HG03457 (cell line): ENCODE measurements around the gene SPINK6.
A peak's percentile ranks its signal among the peaks of the same experiment; 100 is the strongest.

Experiments
- ATAC-seq: cut with Tn5 transposase; IDR thresholded peaks from one replicate; pipeline ENCODE4 v1.9.1; 2021; ENCODE audit warnings: moderate number of reproducible peaks; ENCODE audit not compliant: unreplicated experiment

SPINK6 gene

GRCh38 chr5:148202531-148203203 is at the start of gene SPINK6:
Gene SPINK6, plus strand, starts transcription at chr5:148203042. Its CDS starts 55 bp downstream, at chr5:148203097.
- ATAC-seq, result no peak

GRCh38 chr5:148156609-148157008 is 46.2 kb upstream of the SPINK6 start:
- ATAC-seq, result no peak

GRCh38 chr5:148162038-148162437 is 40.8 kb upstream of the SPINK6 start:
- ATAC-seq, result no peak

GRCh38 chr5:148163345-148163744 is 39.5 kb upstream of the SPINK6 start:
- no peak for ATAC-seq

- ATAC-seq, result no peak
Measured at GRCh38 chr5:148166550-148167283, 36.1 kb upstream of the SPINK6 start.

DNA sequence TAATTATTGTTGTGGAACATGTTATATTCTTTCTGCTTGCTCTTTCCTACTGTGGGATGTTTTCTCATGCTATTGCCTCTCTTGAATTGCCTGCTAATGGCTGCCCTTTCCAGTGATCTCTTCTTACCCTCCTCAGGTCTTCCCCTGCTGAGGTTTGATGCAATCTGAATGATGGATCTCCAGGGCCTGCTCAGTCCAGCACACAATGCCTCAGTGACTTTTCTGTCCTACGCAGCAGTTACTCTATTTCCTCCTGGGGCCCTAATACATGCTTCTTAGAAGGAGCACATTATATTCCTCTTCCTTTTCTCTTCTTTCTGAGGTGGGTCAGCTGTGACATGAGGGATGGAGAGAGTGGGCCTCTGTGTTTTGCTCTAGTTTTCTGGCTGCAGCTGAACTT is 34.6 kb upstream of the SPINK6 start, which contains the start of gene SPINK14:
TSS of gene SPINK14 (plus strand) at position 301 of the 400 bp plus-strand sequence. CDS start 1,187 bp downstream, outside the sequence.
- no peak for ATAC-seq

DNA sequence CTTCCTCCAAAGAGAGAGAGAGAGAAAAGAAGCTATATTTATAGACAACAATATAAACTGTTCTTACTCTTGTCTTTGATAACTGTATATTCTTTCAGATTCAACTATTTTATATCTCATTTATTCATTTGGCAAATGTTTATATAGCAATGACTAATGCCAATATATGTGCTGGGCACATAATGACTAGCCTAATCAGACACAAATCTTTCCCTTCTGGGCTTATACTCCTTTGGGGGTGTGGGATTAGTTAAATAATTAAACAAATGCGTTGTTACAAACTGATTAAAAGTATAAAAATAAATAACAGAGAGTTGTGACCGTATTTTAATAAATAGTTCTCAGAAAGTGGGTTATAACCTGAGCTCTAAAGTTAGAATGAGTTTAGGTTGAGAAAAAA is 30.5 kb upstream of the SPINK6 start:
- ATAC-seq, result no peak

GRCh38 chr5:148176480-148176879 is 26.4 kb upstream of the SPINK6 start:
- no peak for ATAC-seq

GRCh38 chr5:148177207-148177606 is 25.6 kb upstream of the SPINK6 start:
- no peak for ATAC-seq

- ATAC-seq, result no peak
Measured at GRCh38 chr5:148179234-148179824, 23.5 kb upstream of the SPINK6 start.

- peak; percentile 88 for ATAC-seq
Measured at GRCh38 chr5:148186248-148187003, 16.4 kb upstream of the SPINK6 start.

GRCh38 chr5:148191010-148191409 is 11.8 kb upstream of the SPINK6 start:
- ATAC-seq, result no peak

DNA sequence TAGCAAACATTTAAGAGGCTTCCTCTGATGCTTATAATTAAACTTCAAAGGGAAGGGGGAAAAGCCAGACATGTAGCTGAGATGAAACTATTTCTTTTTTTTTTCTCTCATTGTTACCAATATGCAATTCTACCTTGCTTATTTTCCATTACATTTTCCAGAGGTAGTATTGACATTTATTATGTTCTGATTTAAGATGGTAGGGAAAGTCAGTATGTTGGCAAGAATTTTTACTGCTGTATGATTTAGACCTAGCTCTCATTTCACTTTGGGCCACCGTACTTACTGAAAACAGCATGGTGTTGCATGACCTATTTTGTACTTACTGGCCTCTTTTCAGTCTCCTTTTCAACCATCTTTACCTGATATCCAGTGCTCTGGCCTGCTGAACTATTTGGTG is 9.6 kb upstream of the SPINK6 start:
- ATAC-seq, result no peak

- no peak for ATAC-seq
Measured at GRCh38 chr5:148201151-148201550, 1.7 kb upstream of the SPINK6 start.

GRCh38 chr5:148205044-148205806 is 2.4 kb downstream of the SPINK6 start:
- ATAC-seq, result no peak

- ATAC-seq, result no peak
Measured at GRCh38 chr5:148205865-148206264, 3.0 kb downstream of the SPINK6 start.

DNA sequence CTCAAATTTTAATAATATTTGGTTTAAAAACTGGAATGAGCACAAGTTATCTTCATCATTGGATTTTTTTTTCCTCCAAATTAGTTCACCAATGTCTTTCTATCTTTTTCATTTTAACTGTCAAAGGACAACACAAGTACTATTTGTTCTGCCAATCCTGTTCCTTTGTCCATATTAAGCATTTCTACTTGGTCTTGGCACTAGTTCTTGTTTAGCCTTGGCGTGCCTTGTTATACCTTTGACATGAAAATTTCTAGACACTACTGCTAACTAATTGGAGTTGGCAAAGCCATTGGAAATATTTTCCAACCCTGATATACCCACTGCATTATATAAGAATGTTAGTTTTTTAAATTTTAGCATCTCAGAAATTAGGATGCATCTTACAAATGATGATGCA is 3.8 kb downstream of the SPINK6 start:
- ATAC-seq, result no peak

DNA sequence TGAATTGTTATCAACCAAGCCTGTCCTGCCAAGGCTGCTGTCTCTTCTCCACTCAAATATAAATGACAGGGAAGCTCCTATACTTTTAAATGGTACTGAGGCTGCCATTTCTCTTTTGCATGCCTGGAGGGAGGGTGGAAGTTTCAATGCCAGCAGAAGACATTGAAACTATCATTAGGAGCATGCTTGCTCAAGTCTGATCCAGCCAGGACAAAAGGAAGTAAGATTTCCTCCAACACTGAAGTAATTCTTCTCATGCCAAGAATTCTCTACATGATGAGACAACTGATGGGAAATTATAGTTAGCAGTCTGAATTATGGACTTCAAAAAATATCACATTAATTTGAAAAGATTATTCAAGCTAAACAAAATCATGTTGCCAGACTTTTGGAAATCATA is 5.4 kb downstream of the SPINK6 start:
- ATAC-seq, result no peak

GRCh38 chr5:148209151-148209770 is 6.4 kb downstream of the SPINK6 start:
- no peak for ATAC-seq

DNA sequence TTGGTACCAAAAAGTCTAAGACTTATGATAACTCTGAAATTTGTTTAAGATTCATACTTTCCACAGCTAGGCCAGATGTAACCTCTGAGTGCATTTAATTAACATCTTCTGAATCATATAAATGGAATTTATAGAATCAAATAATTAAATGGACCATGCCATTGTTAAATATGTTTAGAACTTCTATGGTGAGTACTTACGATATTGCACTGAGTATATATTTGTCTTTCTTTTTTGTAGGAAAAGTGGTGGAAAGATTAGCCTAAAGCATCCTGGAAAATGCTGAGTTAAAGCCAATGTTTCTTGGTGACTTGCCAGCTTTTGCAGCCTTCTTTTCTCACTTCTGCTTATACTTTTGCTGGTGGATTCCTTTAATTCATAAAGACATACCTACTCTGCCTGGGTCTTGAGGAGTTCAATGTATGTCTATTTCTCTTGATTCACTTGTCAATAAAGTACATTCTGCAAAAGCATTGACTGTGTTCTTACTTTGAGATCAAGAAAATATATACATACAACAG is 11.9 kb downstream of the SPINK6 start:
- no peak for ATAC-seq
